ENCODE measurements around the gene CERS6. TPM values are rescaled to one million over a fixed set of nuclear protein-coding genes. Genes with fewer than 3 reads are reported as not detected.

CERS6 gene
- total and polyA plus RNA-seq, 10 of the 15 experiments (the other 5 are each of a cell fraction or from before 2014, with no cell fraction given), result 1.3 to 20.4 (median 14.1) TPM

DNA sequence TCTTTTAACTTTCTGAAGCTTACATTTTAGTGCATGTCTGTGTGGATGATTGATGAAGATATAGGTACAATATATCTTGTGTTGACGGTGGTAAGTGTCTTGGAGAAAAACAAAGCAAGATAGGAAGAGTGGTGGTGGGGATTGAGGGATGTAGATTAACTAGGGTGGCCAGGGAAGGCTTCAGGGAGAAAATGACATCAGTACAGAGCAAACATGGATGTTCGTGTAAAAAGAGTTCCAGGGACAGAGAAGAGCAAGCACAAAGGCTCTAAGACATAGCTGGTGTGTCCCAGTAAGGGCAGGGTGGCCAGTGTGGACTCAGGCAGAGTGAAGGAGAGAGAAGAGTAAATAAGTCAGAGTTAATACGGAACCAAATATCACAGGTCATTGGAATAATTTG, 2.7 kb upstream of the CERS6 start (continued):
- TF ChIP-seq RFX5 (IDR thresholded peaks at IDR 0.05; ENCODE audit: low read depth, low read length) (no peak), ETV6 (conservative IDR thresholded peaks at IDR 0.05 in 1 of 2, IDR thresholded peaks at IDR 0.05 in 1 of 2; ENCODE audit: borderline replicate concordance in 1 of 2, low read depth in 1 of 2) (no peak), SUZ12 (IDR thresholded peaks at IDR 0.05; ENCODE audit: unreplicated experiment) (no peak), SREBF2 (IDR thresholded peaks at IDR 0.05; ENCODE audit: low read length) (no peak), SMC3 (IDR thresholded peaks at IDR 0.05; ENCODE audit: borderline replicate concordance, low read length) (no peak)

DNA sequence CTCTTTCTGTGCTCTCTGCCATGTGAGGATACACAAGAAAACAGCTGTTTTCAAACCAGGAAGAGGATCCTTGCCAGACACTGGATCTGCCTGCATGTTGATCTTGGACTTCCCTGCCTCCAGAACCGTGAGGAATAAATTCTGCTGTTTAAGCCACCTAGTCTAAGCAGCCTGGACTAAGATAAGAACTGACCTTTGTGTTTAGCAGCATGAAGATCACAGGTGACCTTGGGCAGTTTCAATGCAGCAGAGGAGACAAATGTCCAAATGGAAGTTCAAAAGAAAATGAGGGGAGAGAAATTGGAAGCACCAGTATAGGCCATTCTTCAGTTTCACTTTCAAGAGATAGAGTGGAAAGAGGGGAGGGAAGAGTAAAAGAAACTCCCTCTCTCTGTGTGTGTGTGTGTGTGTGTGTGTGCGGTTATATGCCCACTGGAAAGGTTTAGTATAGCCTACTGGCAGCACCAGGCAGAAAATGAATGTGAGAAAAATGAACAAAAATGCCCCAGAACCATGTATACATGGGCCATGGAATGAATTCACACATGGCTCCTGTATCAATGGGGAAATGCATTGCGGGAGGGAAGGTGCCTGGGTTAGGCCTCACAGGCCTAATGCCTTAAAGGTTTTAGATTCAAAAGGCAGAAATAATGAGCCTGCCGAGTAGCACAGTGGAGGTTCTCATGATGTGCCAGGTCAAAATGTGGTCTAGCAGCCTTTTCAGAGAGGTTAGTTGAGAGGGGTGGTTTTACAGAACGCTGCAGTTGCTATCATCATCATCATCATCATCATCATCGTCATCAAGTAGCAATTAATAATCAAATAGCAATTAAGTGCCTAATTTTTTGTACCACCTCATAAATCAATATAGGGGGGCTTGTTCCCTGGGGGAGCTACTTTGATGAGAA, 1.1 kb upstream of the CERS6 start:
- ChIA-PET POLR2A (no interaction called here), RAD21 (ENCODE audit: unreplicated experiment) (interaction anchor here (0.5 to 1.3 kb wide), 2 partner anchors 35 to 213 kb away, joined by 4 to 7 read pairs; no protein-coding TSS in a partner anchor), SMC1A (ENCODE audit: uncharacterized antibody, unreplicated experiment) (no interaction called here), CTCF (interaction anchor here (0.5 kb wide), 1 partner anchor 321 kb away, joined by 3 read pairs; no protein-coding TSS in a partner anchor)
- H3K4me1 ChIP-seq (ENCODE audit: control insufficient read depth, insufficient read depth, low read length), result peaks cover 8% of the 10 kb centered on the region
- no peak overlapping the region; the same call in 1 of the 2 replicates for H3K27ac ChIP-seq (ENCODE audit: control insufficient read depth, insufficient read depth)
- FAIRE-seq (no peak), ATAC-seq (no peak), DNase-seq (ENCODE audit: low read depth, low spot score) (no peak)
- H2AFZ ChIP-seq (ENCODE audit: control insufficient read depth, low read depth, low read length), result peak overlapping the region; percentile 76; the same call in 1 of the 2 replicates
- peaks cover 38% of the 10 kb centered on the region for H3K79me2 ChIP-seq (ENCODE audit: control insufficient read depth, insufficient read depth, low read length)
- H3K9me3 ChIP-seq (replicated peaks; ENCODE audit: control insufficient read depth, insufficient read depth, low read length), result no peaks in the 10 kb centered on the region; the same call in 2 of the 3 replicates
- WGBS (ENCODE audit: insufficient coverage, insufficient replicate concordance, low lambda C conversion rate, missing lambda C conversion rate), result 87% methylated on average over 6 of the region's 6 CpGs
- intact Hi-C loops (cut with micrococcal nuclease; ENCODE audit: unreplicated experiment) (loop anchor here (5.0 kb wide), 2 partner anchors 77 to 97 kb away; no protein-coding TSS in a partner anchor), in situ Hi-C loops (cut with MboI) (no loop called here)
- H3K4me2 ChIP-seq (ENCODE audit: control insufficient read depth, insufficient read depth), result peak overlapping the region; percentile 43
- BruUV-seq (replicated peaks), result TSS peak; percentile 81
- H4K20me1 ChIP-seq (ENCODE audit: control insufficient read depth, insufficient read depth), result no peaks in the 10 kb centered on the region
- H3K27me3 ChIP-seq (replicated peaks in 1 of 2; ENCODE audit: control insufficient read depth in 2 of 2, insufficient read depth in 2 of 2, low read length in 1 of 2), result no peaks in the 10 kb centered on the region
- peak overlapping the region; percentile 91; the same call in 1 of the 2 replicates for H3K9ac ChIP-seq (ENCODE audit: control insufficient read depth, insufficient read depth, low read length)
- H3K4me3 ChIP-seq, result peak overlapping the region; percentile 79; the same call in 1 of the 2 replicates
- H3K36me3 ChIP-seq (ENCODE audit: control insufficient read depth in 2 of 2, insufficient read depth in 2 of 2, low read length in 1 of 2), result no peaks in the 10 kb centered on the region
- TF ChIP-seq, protein P1, sequence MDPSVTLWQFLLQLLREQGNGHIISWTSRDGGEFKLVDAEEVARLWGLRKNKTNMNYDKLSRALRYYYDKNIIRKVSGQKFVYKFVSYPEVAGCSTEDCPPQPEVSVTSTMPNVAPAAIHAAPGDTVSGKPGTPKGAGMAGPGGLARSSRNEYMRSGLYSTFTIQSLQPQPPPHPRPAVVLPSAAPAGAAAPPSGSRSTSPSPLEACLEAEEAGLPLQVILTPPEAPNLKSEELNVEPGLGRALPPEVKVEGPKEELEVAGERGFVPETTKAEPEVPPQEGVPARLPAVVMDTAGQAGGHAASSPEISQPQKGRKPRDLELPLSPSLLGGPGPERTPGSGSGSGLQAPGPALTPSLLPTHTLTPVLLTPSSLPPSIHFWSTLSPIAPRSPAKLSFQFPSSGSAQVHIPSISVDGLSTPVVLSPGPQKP (IDR thresholded peaks at IDR 0.05; ENCODE audit: low read depth, low read length), result no peak
- TF ChIP-seq CHD2 (IDR thresholded peaks at IDR 0.05; ENCODE audit: borderline replicate concordance, low read depth, low read length) (no peak), CHD4 (IDR thresholded peaks at IDR 0.05) (no peak), ZBED1 (IDR thresholded peaks at IDR 0.05; ENCODE audit: borderline replicate concordance) (no peak), KLF5 (IDR thresholded peaks at IDR 0.05; ENCODE audit: partially characterized antibody) (no peak), BCL11A (IDR thresholded peaks at IDR 0.05; ENCODE audit: low read depth, low read length) (no peak), KDM1A (IDR thresholded peaks at IDR 0.05; ENCODE audit: borderline replicate concordance) (no peak), HDAC6 (IDR thresholded peaks at IDR 0.05; ENCODE audit: unreplicated experiment) (no peak), ETV6 (conservative IDR thresholded peaks at IDR 0.05 in 1 of 2, IDR thresholded peaks at IDR 0.05 in 1 of 2; ENCODE audit: borderline replicate concordance in 1 of 2, low read depth in 1 of 2) (no peak), NRF1 (conservative IDR thresholded peaks at IDR 0.05; ENCODE audit: low read depth, low read length) (no peak), ZNF384 (IDR thresholded peaks at IDR 0.05; ENCODE audit: borderline replicate concordance, low read depth, low read length) (no peak), NFYB (IDR thresholded peaks at IDR 0.05; ENCODE audit: insufficient read depth, low read depth, low read length) (no peak)
- TF ChIP-seq, protein P2, sequence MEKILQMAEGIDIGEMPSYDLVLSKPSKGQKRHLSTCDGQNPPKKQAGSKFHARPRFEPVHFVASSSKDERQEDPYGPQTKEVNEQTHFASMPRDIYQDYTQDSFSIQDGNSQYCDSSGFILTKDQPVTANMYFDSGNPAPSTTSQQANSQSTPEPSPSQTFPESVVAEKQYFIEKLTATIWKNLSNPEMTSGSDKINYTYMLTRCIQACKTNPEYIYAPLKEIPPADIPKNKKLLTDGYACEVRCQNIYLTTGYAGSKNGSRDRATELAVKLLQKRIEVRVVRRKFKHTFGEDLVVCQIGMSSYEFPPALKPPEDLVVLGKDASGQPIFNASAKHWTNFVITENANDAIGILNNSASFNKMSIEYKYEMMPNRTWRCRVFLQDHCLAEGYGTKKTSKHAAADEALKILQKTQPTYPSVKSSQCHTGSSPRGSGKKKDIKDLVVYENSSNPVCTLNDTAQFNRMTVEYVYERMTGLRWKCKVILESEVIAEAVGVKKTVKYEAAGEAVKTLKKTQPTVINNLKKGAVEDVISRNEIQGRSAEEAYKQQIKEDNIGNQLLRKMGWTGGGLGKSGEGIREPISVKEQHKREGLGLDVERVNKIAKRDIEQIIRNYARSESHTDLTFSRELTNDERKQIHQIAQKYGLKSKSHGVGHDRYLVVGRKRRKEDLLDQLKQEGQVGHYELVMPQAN (conservative IDR thresholded peaks at IDR 0.05), result no peak

Data from GM12878 (cell line).